Testis (tissue), 3 donors: Measurements from ENCODE around the gene TSC22D3. TPM values are rescaled to one million over a fixed set of nuclear protein-coding genes. Genes with fewer than 3 reads are reported as not detected.

Experiments used
- DNase-seq: peaks from one replicate; pipeline ENCODE4 v3.0.0-alpha.2; 2019
- H3K27ac ChIP-seq, 2 donors: fragments of 200-600 bp; sonication (generic); one replicate each; pipeline ENCODE4 v1.5.1; 2019
- H3K27me3 ChIP-seq: fragments of 200-600 bp; sonication (generic); one replicate; pipeline ENCODE4 v1.5.1; 2019
- H3K36me3 ChIP-seq: fragments of 200-600 bp; sonication (generic); one replicate; pipeline ENCODE4 v1.5.1; 2017; ENCODE audit warnings: low read depth; ENCODE audit errors: missing control alignments
- H3K4me1 ChIP-seq: fragments of 200-600 bp; sonication (generic); one replicate; pipeline ENCODE4 v1.5.1; 2019
- H3K4me3 ChIP-seq, 2 donors: fragments of 200-600 bp; sonication (generic); one replicate each; pipeline ENCODE4 v1.5.1; 2017 to 2019
- H3K9me3 ChIP-seq: fragments of 200-600 bp; sonication (generic); one replicate; pipeline ENCODE4 v1.5.1; 2017
- CTCF ChIP-seq, 3 experiments: fragments of 450-650 bp in 2 of 3; fragments of 200-600 bp in 1 of 3; sonication (generic) in 1 of 3; IDR thresholded peaks; one replicate each; pipeline ENCODE4 v1.5.1; 2016 to 2019; ENCODE audit warnings: antibody characterized with exemption in 3 of 3, mild to moderate bottlenecking in 2 of 3, moderate library complexity in 1 of 3
- POLR2A ChIP-seq: fragments of 450-650 bp; IDR thresholded peaks from one replicate; pipeline ENCODE4 v1.6.1; 2017; ENCODE audit warnings: antibody characterized with exemption, mild to moderate bottlenecking, moderate library complexity
- WGBS, 2 donors: methylation state at CpG; one replicate each; pipeline ENCODE4 v1.1.5; 2018; 5-methylcytosine and 5-hydroxymethylcytosine counted together
- intact Hi-C: fragments of 100-400 bp; cut with DNase I; formaldehyde crosslinking; loops from one replicate; pipeline ENCODE4 v1.15.1; 2023; ENCODE audit warnings: low total_unique reads
- polyA plus RNA-seq: library from polyadenylated mRNA; stranded (reverse); fragments of 350-450 nt; fragmentation: Illumina TruSeq; extraction: RNeasy Lipid Tissue Mini Kit (QIAGEN cat#74804); gene quantifications from one replicate; pipeline ENCODE4 v1.2.3, GENCODE V29; 2014; ENCODE audit warnings: low read depth, low replicate concordance; ENCODE audit not compliant: insufficient read depth
- total RNA-seq, 2 donors: library from RNA; depleted of rRNA; stranded (reverse); fragments of >200 nt; gene quantifications; one replicate each; pipeline ENCODE4 v1.2.3, GENCODE V29; 2016

TSC22D3 gene
- total and polyA plus RNA-seq, 3 donors from 2014 or later = 65.5 to 123 (median 98.4) TPM

- Histone ChIP-seq H3K36me3 (no peaks in the 10 kb centered on the region), H3K4me1 (no peaks in the 10 kb centered on the region), H3K27me3 (no peaks in the 10 kb centered on the region), H3K4me3 (no peak overlapping the region), H3K9me3 (no peaks in the 10 kb centered on the region), H3K27ac (no peak overlapping the region)
- TF ChIP-seq POLR2A (no peak), CTCF (IDR thresholded peaks at IDR 0.05) (no peak)
- WGBS, 2 donors = 81 to 97% methylated on average over 3 of the region's 3 CpGs
- intact Hi-C loops = no loop called here
- no peak for DNase-seq
Measured at GRCh38 chrX:107805179-107805578, 29.6 kb upstream of the TSC22D3 start.

- H3K4me3 ChIP-seq = no peak overlapping the region
- intact Hi-C loops = no loop called here
- H3K27me3 ChIP-seq = no peaks in the 10 kb centered on the region
- no peaks in the 10 kb centered on the region for H3K9me3 ChIP-seq
- TF ChIP-seq CTCF (IDR thresholded peaks at IDR 0.05) (no peak), POLR2A (no peak)
- 91 to 100% methylated on average over 1 of the region's 1 CpG for WGBS, 2 donors
- no peaks in the 10 kb centered on the region for H3K36me3 ChIP-seq
- DNase-seq = no peak
- H3K27ac ChIP-seq = no peak overlapping the region
- no peaks in the 10 kb centered on the region for H3K4me1 ChIP-seq
Measured at GRCh38 chrX:107804427-107804826, 28.8 kb upstream of the TSC22D3 start.

DNA sequence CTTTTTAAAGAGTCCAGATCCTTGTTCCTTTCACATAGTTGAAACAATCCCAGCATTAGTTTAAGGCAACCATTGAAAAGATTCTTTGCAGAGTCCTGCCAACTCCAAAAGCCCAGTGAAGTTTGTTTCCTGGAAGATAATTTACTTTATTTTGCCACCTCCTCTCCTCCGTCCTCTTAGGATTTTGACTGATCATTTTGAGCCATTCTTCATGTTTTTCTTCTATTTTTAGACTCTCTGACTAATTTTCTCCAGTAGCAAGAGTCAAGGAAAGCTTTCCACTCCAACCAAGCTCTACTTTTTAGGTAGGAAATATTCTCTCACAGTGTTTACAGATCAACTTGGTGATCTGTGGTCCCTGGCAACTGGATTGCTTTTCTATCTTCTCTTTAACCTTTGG is 12.2 kb upstream of the TSC22D3 start:
- intact Hi-C loops = no loop called here
- no peaks in the 10 kb centered on the region for H3K9me3 ChIP-seq
- H3K36me3 ChIP-seq = no peaks in the 10 kb centered on the region
- no peaks in the 10 kb centered on the region for H3K4me1 ChIP-seq
- H3K4me3 ChIP-seq = no peak overlapping the region
- H3K27me3 ChIP-seq = no peaks in the 10 kb centered on the region
- no peak for TF ChIP-seq CTCF (IDR thresholded peaks at IDR 0.05)
- TF ChIP-seq POLR2A = no peak
- no peak overlapping the region for H3K27ac ChIP-seq
- no peak for DNase-seq
- 40 to 56% methylated on average over 1 of the region's 1 CpG for WGBS, 2 donors

GRCh38 chrX:107780525-107780924 is 4.9 kb upstream of the TSC22D3 start:
- Histone ChIP-seq H3K9me3 (no peaks in the 10 kb centered on the region), H3K27me3 (no peaks in the 10 kb centered on the region), H3K4me1 (no peaks in the 10 kb centered on the region), H3K4me3 (no peak overlapping the region), H3K36me3 (no peaks in the 10 kb centered on the region), H3K27ac (no peak overlapping the region)
- TF ChIP-seq POLR2A = no peak
- no peak for TF ChIP-seq CTCF (IDR thresholded peaks at IDR 0.05)
- no peak for DNase-seq
- intact Hi-C loops = no loop called here
- 91 to 96% methylated on average over 6 to 9 of the region's 9 CpGs for WGBS, 2 donors

DNA sequence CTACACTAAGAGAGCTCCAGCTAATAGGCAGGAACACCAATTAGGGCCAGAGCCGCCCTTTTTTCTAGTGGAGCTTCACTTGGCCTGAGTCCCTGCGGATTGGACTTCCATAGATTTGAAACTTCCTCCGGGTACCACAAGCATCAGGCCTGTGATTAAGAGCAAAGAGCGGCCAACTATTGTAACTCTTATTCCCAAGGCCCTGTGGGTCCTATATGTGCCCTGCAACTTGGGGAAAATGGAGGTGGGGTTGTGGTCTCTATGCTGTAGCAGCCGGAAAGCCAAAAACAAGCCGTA is 1.9 kb upstream of the TSC22D3 start, which contains the start of gene NCBP2L:
Gene NCBP2L, plus strand, starts transcription at position 198 of the 297 bp plus-strand sequence. CDS start 16,488 bp downstream, outside the sequence.
- 38 to 42% methylated on average over 2 to 6 of the region's 6 CpGs for WGBS, 2 donors
- no peak for TF ChIP-seq POLR2A
- no peak for TF ChIP-seq CTCF (IDR thresholded peaks at IDR 0.05)
- DNase-seq = no peak
- Histone ChIP-seq H3K9me3 (no peaks in the 10 kb centered on the region), H3K27me3 (no peaks in the 10 kb centered on the region), H3K4me1 (no peaks in the 10 kb centered on the region), H3K27ac (peak within 1 kb of the TSS in 1 of 2 donors; percentile 75), H3K4me3 (peak within 1 kb of the TSS; percentile 46 to 61), H3K36me3 (no peaks in the 10 kb centered on the region)
- intact Hi-C loops = loop anchor here (10.0 kb wide), 2 partner anchors 63 to 103 kb away; no protein-coding TSS in a partner anchor
